Left lung (tissue), 10 donors: ENCODE data around the gene LENEP. TPM values are rescaled to one million over a fixed set of nuclear protein-coding genes. Genes with fewer than 3 reads are reported as not detected.

Experiments
- ATAC-seq: fragments of 200-7000 bp; cut with Tn5 transposase; one replicate; pipeline ENCODE4 v1.9.1; 2020; ENCODE audit warnings: moderate library complexity
- DNase-seq, 4 donors: peaks; one replicate each; pipeline ENCODE4 v3.0.0-alpha.2; 2013 to 2020
- H3K27ac ChIP-seq, 2 donors: fragments of 200-600 bp; sonication (generic) in 1 of 2; one replicate each; pipeline versions ENCODE4 v1.5.0 to v1.8.0; 2020 to 2021
- H3K27me3 ChIP-seq, 2 donors: fragments of 200-600 bp; sonication (generic) in 1 of 2; one replicate each; pipeline versions ENCODE4 v1.5.0 to v1.8.0; 2020 to 2021
- H3K36me3 ChIP-seq, 2 donors: fragments of 200-600 bp; sonication (generic) in 1 of 2; one replicate each; pipeline versions ENCODE4 v1.5.0 to v1.8.0; 2020 to 2021
- H3K4me1 ChIP-seq, 2 donors: fragments of 200-600 bp; one replicate each; pipeline ENCODE4 v1.8.0; 2021
- H3K4me3 ChIP-seq, 2 donors: fragments of 200-600 bp; sonication (generic) in 1 of 2; one replicate each; pipeline versions ENCODE4 v1.5.0 to v1.8.0; 2020 to 2021; ENCODE audit warnings: mild to moderate bottlenecking in 1 of 2
- H3K9me3 ChIP-seq, 2 donors: fragments of 200-600 bp; sonication (generic) in 1 of 2; one replicate each; pipeline versions ENCODE4 v1.5.0 to v1.8.0; 2020 to 2021
- CTCF ChIP-seq, 2 donors: fragments of 200-600 bp; sonication (generic) in 1 of 2; IDR thresholded peaks; one replicate each; pipeline versions ENCODE4 v1.5.0 to v1.8.0; 2021; ENCODE audit warnings: antibody characterized with exemption in 2 of 2
- intact Hi-C, 2 donors: fragments of 100-400 bp; cut with DNase I; formaldehyde crosslinking; loops; one replicate each; pipeline versions ENCODE4 v1.11.2 to v1.14.2; 2022
- polyA plus RNA-seq, 6 donors: library from polyadenylated mRNA; unstranded; fragments of 120-200 nt; gene quantifications; one replicate each; pipeline ENCODE4 v1.2.1, GENCODE V29; 2013; ENCODE audit not compliant: insufficient read length in 6 of 6
- total RNA-seq, 2 donors: library from RNA; stranded (reverse); fragmentation: NEBNext Ultra II Directional; extraction: Animal tissue kit (Norgen Biotek cat#: 25700); gene quantifications; one replicate each; pipeline ENCODE4 v1.2.1, GENCODE V29; 2021
- donor health status: DM: no; HTN: yes; CAD: no.
- donor health status: DM: no; HTN: no; CAD: no.

The LENEP gene
- total and polyA plus RNA-seq, 8 donors, result 0.52 to 1.8 (median 0.81) TPM; not detected in 1

GRCh38 chr1:155006601-155007101 lies 13.3 kb downstream of the LENEP start:
- Histone ChIP-seq H3K27ac (peak overlapping the region; percentile 91 to 95), H3K9me3 (no peaks in the 10 kb centered on the region), H3K4me1 (peaks cover 38 to 76% of the 10 kb centered on the region in 2 donors), H3K27me3 (no peaks in the 10 kb centered on the region), H3K36me3 (peaks cover 0 to 7% of the 10 kb centered on the region in 2 donors), H3K4me3 (peak overlapping the region in 1 of 2 donors; percentile 96)
- ATAC-seq (no peak), DNase-seq (no peak)
- TF ChIP-seq CTCF (IDR thresholded peaks at IDR 0.05), result no peak
- intact Hi-C loops, result no loop called here

GRCh38 chr1:155007251-155007828 lies 14.0 kb downstream of the LENEP start:
- DNase-seq, result peak in 1 of 4 donors; percentile 84
- peaks cover 0 to 9% of the 10 kb centered on the region in 2 donors for H3K36me3 ChIP-seq
- no peak for TF ChIP-seq CTCF (IDR thresholded peaks at IDR 0.05)
- intact Hi-C loops, result no loop called here
- no peaks in the 10 kb centered on the region for H3K9me3 ChIP-seq
- H3K27ac ChIP-seq, result peak overlapping the region; percentile 59 to 95
- peaks cover 43 to 83% of the 10 kb centered on the region in 2 donors for H3K4me1 ChIP-seq
- no peak for ATAC-seq
- peak overlapping the region in 1 of 2 donors; percentile 96 for H3K4me3 ChIP-seq
- H3K27me3 ChIP-seq, result no peaks in the 10 kb centered on the region

- peak overlapping the region; percentile 11 to 96 for H3K4me3 ChIP-seq
- intact Hi-C loops, result no loop called here
- DNase-seq, result peak in 2 of 4 donors; percentile 57 to 87
- no peak for TF ChIP-seq CTCF (IDR thresholded peaks at IDR 0.05)
- H3K36me3 ChIP-seq, result peaks cover 0 to 9% of the 10 kb centered on the region in 2 donors
- peak overlapping the region; percentile 59 to 95 for H3K27ac ChIP-seq
- peaks cover 46 to 92% of the 10 kb centered on the region in 2 donors for H3K4me1 ChIP-seq
- H3K9me3 ChIP-seq, result no peaks in the 10 kb centered on the region
- H3K27me3 ChIP-seq, result no peaks in the 10 kb centered on the region
- peak; percentile 3 for ATAC-seq
Observed at GRCh38 chr1:155008015-155008941, 14.9 kb downstream of the LENEP start.

- Histone ChIP-seq H3K4me1 (peaks cover 46 to 98% of the 10 kb centered on the region in 2 donors), H3K27ac (peak overlapping the region; percentile 59 to 95), H3K27me3 (no peaks in the 10 kb centered on the region), H3K4me3 (peak overlapping the region in 1 of 2 donors; percentile 96), H3K9me3 (no peaks in the 10 kb centered on the region), H3K36me3 (peaks cover 0 to 16% of the 10 kb centered on the region in 2 donors)
- intact Hi-C loops, result no loop called here
- ATAC-seq (no peak), DNase-seq (no peak)
- no peak for TF ChIP-seq CTCF (IDR thresholded peaks at IDR 0.05)
Observed at GRCh38 chr1:155009221-155009711, 15.9 kb downstream of the LENEP start.
